ENCODE measurements around the gene ADM5. TPM values are rescaled to one million over a fixed set of nuclear protein-coding genes. Genes with fewer than 3 reads are reported as not detected.

Gene ADM5
- total RNA-seq, 1 donor from 2014 or later = 8.6 TPM

DNA sequence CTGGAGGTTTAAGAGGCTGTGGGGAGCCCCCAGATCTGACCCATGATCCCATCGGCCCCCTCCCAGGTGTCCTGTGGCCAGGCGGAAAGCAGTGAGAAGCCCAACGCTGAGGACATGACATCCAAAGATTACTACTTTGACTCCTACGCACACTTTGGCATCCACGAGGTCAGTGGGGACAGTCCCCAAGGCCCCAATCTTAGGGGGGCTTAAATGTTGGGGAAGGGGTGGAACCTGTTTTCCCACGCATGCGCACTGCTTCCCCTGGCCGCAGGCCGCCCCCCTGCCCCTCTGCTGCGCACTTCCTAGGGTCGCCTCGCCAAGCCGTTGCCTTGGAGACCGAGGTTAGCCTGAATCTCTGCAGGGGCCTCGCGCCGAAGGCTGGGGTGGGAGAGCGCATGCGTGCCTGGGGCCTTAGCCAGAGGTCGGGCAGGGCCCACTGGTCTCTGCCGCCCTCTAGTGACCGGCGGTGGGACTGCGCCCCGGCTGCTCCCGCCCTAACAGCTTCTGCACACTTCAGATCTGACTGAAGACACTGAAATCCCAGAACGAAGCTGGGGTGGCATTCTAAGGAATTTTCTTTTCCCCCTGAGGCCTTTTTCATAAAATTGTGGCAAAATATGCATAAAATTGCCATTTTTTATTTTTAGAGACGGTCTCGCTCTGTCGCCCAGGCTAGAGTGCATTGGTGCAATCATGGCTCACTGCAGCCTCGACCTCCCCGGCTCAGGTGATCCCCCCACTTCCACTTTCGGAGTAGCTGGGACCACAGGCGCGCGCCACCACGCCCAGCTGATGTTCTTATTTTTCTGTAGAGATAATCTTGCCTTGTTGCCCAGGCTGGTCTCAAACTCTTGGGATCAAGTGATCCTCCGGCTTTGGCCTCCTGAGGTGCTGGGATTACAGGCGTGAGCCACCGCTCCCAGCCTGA is 8.7 kb upstream of the ADM5 start:
- H3K4me3 Mint-ChIP-seq = peak overlapping the region; percentile 52
- intact Hi-C loops (cut with micrococcal nuclease) = no loop called here
- H3K9me3 Mint-ChIP-seq = no peaks in the 10 kb centered on the region
- H3K27ac Mint-ChIP-seq = peak overlapping the region; percentile 20
- H3K36me3 Mint-ChIP-seq (ENCODE audit: low read depth) = peaks cover 48% of the 10 kb centered on the region
- DNase-seq = peak; percentile 98
- no peaks in the 10 kb centered on the region for H3K27me3 Mint-ChIP-seq
- H3K4me1 Mint-ChIP-seq = peaks cover 26% of the 10 kb centered on the region

- no peaks in the 10 kb centered on the region for H3K9me3 Mint-ChIP-seq
- H3K27me3 Mint-ChIP-seq = no peaks in the 10 kb centered on the region
- H3K27ac Mint-ChIP-seq = no peak overlapping the region
- no peak overlapping the region for H3K4me3 Mint-ChIP-seq
- intact Hi-C loops (cut with micrococcal nuclease) = no loop called here
- H3K4me1 Mint-ChIP-seq = peaks cover 23% of the 10 kb centered on the region
- DNase-seq = no peak
- H3K36me3 Mint-ChIP-seq (ENCODE audit: low read depth) = peaks cover 53% of the 10 kb centered on the region
Observed at GRCh38 chr19:49681830-49682229, 7.6 kb upstream of the ADM5 start.

DNA sequence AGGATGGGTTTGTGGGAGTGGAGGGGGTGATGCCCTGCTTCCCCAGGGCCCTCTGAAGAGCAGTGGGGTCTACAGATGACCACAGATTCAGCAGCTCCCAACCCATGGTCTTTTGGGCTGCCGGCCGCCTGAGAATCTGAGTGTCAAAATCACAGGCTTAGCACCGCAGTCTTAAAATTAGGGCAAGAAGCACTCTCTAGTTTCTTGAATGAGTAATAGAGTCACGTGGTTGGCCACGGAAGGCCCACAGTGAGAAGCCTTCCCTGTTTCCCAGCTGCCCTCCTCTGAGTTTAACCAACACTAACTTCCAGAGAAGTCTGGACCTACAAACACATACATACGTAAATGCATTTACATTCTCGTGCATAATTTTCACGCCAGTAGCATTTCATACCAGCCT is 7.1 kb upstream of the ADM5 start:
- intact Hi-C loops (cut with micrococcal nuclease) = no loop called here
- Mint-ChIP-seq H3K36me3 (ENCODE audit: low read depth) (peaks cover 54% of the 10 kb centered on the region), H3K27ac (no peak overlapping the region), H3K4me3 (no peak overlapping the region), H3K4me1 (peaks cover 23% of the 10 kb centered on the region), H3K9me3 (no peaks in the 10 kb centered on the region), H3K27me3 (no peaks in the 10 kb centered on the region)
- no peak for DNase-seq

GRCh38 chr19:49683814-49684250 is 5.6 kb upstream of the ADM5 start:
- intact Hi-C loops (cut with micrococcal nuclease) = no loop called here
- Mint-ChIP-seq H3K4me3 (no peak overlapping the region), H3K36me3 (ENCODE audit: low read depth) (peaks cover 59% of the 10 kb centered on the region), H3K27ac (no peak overlapping the region), H3K4me1 (peaks cover 19% of the 10 kb centered on the region), H3K9me3 (no peaks in the 10 kb centered on the region), H3K27me3 (no peaks in the 10 kb centered on the region)
- DNase-seq = no peak

DNA sequence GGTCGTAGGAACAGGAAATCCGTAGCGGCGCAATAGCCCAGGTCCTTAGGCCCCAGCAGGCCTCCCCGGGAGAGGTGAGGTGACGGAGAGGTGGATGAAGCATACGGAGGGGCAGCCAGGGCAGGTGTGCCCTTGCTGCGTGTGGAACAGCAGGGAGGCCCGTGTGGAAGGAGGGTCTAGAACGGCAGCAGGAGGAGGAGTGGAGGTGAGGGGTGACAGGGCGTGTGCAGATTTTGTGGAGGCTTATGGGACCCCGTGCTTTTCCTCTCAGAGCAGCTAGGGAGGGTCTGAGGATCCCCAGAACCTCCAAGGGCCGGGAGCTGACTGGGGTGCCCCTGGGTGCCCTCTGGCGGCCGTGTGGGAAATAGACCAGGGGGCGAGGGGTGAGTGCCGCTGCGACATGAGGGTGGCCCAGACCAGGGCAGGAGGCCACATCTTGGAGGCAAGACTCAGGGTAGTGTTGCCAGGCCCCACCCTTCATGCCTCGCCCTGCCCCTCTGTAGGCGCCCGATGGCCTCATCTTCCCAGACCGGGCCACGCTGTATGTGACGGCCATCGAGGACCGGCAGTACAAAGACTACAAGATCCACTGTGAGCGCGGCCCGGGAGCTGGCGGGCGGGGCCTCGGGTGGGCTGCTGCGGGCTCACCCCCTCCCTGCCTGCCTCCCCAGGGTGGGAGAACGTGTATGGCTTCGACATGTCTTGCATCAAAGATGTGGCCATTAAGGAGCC is 5.0 kb upstream of the ADM5 start:
- Mint-ChIP-seq H3K27ac (no peak overlapping the region), H3K27me3 (no peaks in the 10 kb centered on the region), H3K9me3 (no peaks in the 10 kb centered on the region), H3K4me1 (peaks cover 19% of the 10 kb centered on the region), H3K36me3 (ENCODE audit: low read depth) (peaks cover 62% of the 10 kb centered on the region), H3K4me3 (no peak overlapping the region)
- intact Hi-C loops (cut with micrococcal nuclease) = no loop called here
- DNase-seq = peak; percentile 73

GRCh38 chr19:49684983-49685553 is 4.3 kb upstream of the ADM5 start:
- no peak overlapping the region for H3K27ac Mint-ChIP-seq
- no peak overlapping the region for H3K4me3 Mint-ChIP-seq
- DNase-seq = no peak
- intact Hi-C loops (cut with micrococcal nuclease) = no loop called here
- no peaks in the 10 kb centered on the region for H3K27me3 Mint-ChIP-seq
- peaks cover 18% of the 10 kb centered on the region for H3K4me1 Mint-ChIP-seq
- peaks cover 61% of the 10 kb centered on the region for H3K36me3 Mint-ChIP-seq (ENCODE audit: low read depth)
- H3K9me3 Mint-ChIP-seq = no peaks in the 10 kb centered on the region

- Mint-ChIP-seq H3K4me3 (no peak overlapping the region), H3K4me1 (peaks cover 20% of the 10 kb centered on the region), H3K9me3 (no peaks in the 10 kb centered on the region), H3K27me3 (peaks cover 7% of the 10 kb centered on the region), H3K36me3 (ENCODE audit: low read depth) (peaks cover 62% of the 10 kb centered on the region), H3K27ac (no peak overlapping the region)
- intact Hi-C loops (cut with micrococcal nuclease) = no loop called here
- DNase-seq = no peak
Observed at GRCh38 chr19:49685845-49686332, 3.5 kb upstream of the ADM5 start.

GRCh38 chr19:49686503-49687088 is 2.8 kb upstream of the ADM5 start:
- H3K36me3 Mint-ChIP-seq (ENCODE audit: low read depth) = peaks cover 59% of the 10 kb centered on the region
- H3K27me3 Mint-ChIP-seq = peaks cover 8% of the 10 kb centered on the region
- no peak overlapping the region for H3K4me3 Mint-ChIP-seq

DNA sequence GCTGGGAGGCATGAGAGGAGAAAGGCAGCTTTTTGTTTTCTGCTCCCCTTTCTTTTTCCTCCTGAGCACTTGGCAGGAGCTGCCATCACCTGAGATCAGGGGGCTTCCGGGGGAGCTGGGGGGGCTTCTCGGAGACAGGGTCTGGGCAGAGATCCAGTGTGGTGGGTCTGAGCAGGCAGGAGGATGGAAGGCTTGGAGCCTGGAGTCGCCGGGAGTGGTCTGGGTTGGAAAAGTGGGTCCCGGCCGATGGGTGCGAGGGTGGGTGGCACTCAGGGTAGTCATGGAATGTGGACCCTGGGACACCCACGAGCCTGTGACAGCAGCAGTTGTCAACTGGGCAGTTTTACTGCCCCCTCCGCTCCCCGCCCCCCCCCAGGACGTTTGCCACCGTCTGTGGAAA is 2.2 kb upstream of the ADM5 start:
- Mint-ChIP-seq H3K36me3 (ENCODE audit: low read depth) (peaks cover 54% of the 10 kb centered on the region), H3K4me3 (no peak overlapping the region), H3K9me3 (no peaks in the 10 kb centered on the region), H3K27me3 (peaks cover 8% of the 10 kb centered on the region), H3K27ac (no peak overlapping the region), H3K4me1 (peaks cover 22% of the 10 kb centered on the region)
- intact Hi-C loops (cut with micrococcal nuclease) = no loop called here
- DNase-seq = no peak

More at GRCh38 chr19:49686503-49687088, 2.8 kb upstream of the ADM5 start:
- Mint-ChIP-seq H3K27ac (no peak overlapping the region), H3K4me1 (peaks cover 23% of the 10 kb centered on the region), H3K9me3 (no peaks in the 10 kb centered on the region)
- intact Hi-C loops (cut with micrococcal nuclease) = no loop called here
- no peak for DNase-seq

- Mint-ChIP-seq H3K36me3 (ENCODE audit: low read depth) (peaks cover 50% of the 10 kb centered on the region), H3K9me3 (no peaks in the 10 kb centered on the region), H3K4me3 (no peak overlapping the region), H3K4me1 (peaks cover 19% of the 10 kb centered on the region), H3K27ac (peak overlapping the region; percentile 31), H3K27me3 (peaks cover 13% of the 10 kb centered on the region)
- DNase-seq = no peak
- intact Hi-C loops (cut with micrococcal nuclease) = no loop called here
Observed at GRCh38 chr19:49687566-49688316, 1.7 kb upstream of the ADM5 start.

DNA sequence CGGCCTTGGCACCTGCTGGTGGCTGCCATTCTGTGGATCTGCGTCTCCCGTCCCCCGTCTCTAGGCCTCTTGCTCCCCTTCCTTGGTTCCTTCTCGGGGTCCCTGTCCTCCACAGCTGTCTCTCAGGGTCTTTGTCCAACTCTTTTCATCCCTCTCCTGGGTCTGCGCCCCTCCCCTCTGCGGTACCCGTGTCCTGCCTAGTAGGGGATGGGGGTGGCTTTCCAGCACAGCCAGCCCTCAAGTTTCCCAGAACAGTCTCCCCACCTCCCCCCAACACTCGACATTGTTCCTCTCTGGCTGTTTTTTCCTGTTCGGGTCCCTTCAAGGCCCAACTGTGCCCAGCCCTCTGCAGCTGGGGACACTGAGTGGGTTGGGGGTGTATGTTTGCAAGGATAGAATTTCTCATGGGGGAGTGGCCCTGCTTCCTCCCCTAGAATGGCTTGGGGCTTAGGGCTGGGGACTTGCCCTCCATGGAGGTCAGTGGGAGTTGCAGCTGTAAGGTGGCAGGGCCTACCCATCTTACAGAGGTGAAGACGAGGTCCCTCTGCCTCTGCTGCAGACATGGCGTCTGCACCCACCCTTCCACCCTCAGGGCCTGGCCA is 762 bp upstream of the ADM5 start:
- no peaks in the 10 kb centered on the region for H3K9me3 Mint-ChIP-seq
- H3K4me1 Mint-ChIP-seq = peaks cover 19% of the 10 kb centered on the region
- peaks cover 46% of the 10 kb centered on the region for H3K36me3 Mint-ChIP-seq (ENCODE audit: low read depth)
- peaks cover 13% of the 10 kb centered on the region for H3K27me3 Mint-ChIP-seq
- no peak overlapping the region for H3K4me3 Mint-ChIP-seq
- H3K27ac Mint-ChIP-seq = peak overlapping the region; percentile 43
- no peak for DNase-seq
- intact Hi-C loops (cut with micrococcal nuclease) = no loop called here

DNA sequence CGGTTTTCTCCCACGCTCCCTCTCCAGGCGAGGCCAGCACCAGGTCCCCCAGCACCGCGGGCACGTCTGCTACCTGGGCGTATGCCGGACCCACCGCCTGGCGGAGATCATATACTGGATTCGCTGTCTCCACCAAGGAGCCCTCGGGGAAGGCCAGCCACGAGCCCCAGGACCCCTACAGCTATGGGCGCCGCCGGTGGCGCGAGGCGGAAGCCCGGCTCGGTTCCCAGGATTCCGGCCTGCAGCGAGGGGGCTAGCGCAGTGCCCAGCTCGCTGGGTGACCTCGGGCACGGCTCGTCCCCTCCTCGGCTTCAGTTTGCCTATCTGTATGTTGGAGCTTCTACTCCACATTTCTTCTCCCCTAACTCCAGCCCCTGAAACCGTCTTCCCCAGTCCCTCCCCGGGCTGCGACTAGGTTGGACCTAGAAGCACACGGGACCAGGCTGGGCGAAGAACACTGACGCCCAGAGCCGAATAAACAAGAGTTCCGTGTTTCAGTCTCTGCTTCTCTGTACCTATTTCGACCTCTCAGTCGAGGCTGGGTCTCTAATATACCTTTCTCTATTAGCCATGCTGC is 773 bp downstream of the ADM5 start:
- H3K9me3 Mint-ChIP-seq = no peaks in the 10 kb centered on the region
- H3K36me3 Mint-ChIP-seq (ENCODE audit: low read depth) = peaks cover 35% of the 10 kb centered on the region
- DNase-seq = no peak
- H3K4me1 Mint-ChIP-seq = peaks cover 19% of the 10 kb centered on the region
- peak overlapping the region; percentile 87 for H3K4me3 Mint-ChIP-seq
- H3K27ac Mint-ChIP-seq = peak overlapping the region; percentile 4
- H3K27me3 Mint-ChIP-seq = peaks cover 13% of the 10 kb centered on the region
- intact Hi-C loops (cut with micrococcal nuclease) = loop anchor here (2.0 kb wide), 1 partner anchor 77 kb away; the partner anchor contains the start of gene AP2A1

All from activated CD4-positive, alpha-beta T cell treated with anti-CD3 and anti-CD28 coated beads, Interleukin-2, amount 10 ng/mL, durations not matched to agents 24 days and 14 days (primary cell).